NT2/D1 (cell line): ENCODE measurements around the gene AKT3.
"Not testable (repeated sequence)": the region's sequence is repeated elsewhere in the genome, so short reads cannot be mapped to it uniquely, and the experiment has no call there.

ENCODE experiments used
- DNase-seq: peaks from one replicate; pipeline ENCODE4 v3.0.0-alpha.2; 2011; ENCODE audit warnings: low read depth, low spot score
- H3K27me3 ChIP-seq: 2 replicates; pipeline ENCODE4 v1.6.0; 2011; ENCODE audit warnings: mild to moderate bottlenecking; ENCODE audit not compliant: insufficient read length, insufficient read depth
- H3K36me3 ChIP-seq: 2 replicates; pipeline ENCODE4 v1.6.1; 2011; ENCODE audit warnings: mild to moderate bottlenecking, low read length, mixed read lengths; ENCODE audit not compliant: insufficient read depth, insufficient read length
- H3K4me1 ChIP-seq: 2 replicates; pipeline ENCODE4 v1.5.1; 2011; ENCODE audit not compliant: insufficient read depth, insufficient read length
- H3K4me3 ChIP-seq: 2 replicates; pipeline ENCODE4 v1.5.1; 2011; ENCODE audit warnings: low read depth; ENCODE audit not compliant: insufficient read length
- H3K9ac ChIP-seq: 2 replicates; pipeline ENCODE4 v1.6.0; 2011; ENCODE audit warnings: low read depth; ENCODE audit not compliant: insufficient read length
- H3K9me3 ChIP-seq: 2 replicates; pipeline ENCODE4 v1.5.1; 2011; ENCODE audit warnings: mild to moderate bottlenecking, low read length; ENCODE audit not compliant: insufficient read depth
- SUZ12 ChIP-seq: IDR thresholded peaks from 2 replicates; pipeline ENCODE4 v1.6.1; 2011; ENCODE audit not compliant: insufficient read length, insufficient read depth; ENCODE audit errors: extremely low read depth
- YY1 ChIP-seq: IDR thresholded peaks from 2 replicates; pipeline ENCODE4 v1.6.1; 2011; ENCODE audit not compliant: insufficient read length, insufficient read depth
- ZNF274 ChIP-seq: IDR thresholded peaks from 2 replicates; pipeline ENCODE4 v1.6.1; 2011; ENCODE audit warnings: mild to moderate bottlenecking, low read depth, low read length

The AKT3 gene

GRCh38 chr1:243818978-243819377 lies 31.1 kb downstream of the AKT3 start:
- Histone ChIP-seq H3K27me3 (no peaks in the 10 kb centered on the region), H3K4me3 (no peak overlapping the region), H3K4me1 (no peaks in the 10 kb centered on the region), H3K9me3 (peaks cover 39% of the 10 kb centered on the region), H3K36me3 (peaks cover 11% of the 10 kb centered on the region), H3K9ac (no peak overlapping the region)
- DNase-seq = no peak
- TF ChIP-seq ZNF274 (no peak), YY1 (no peak), SUZ12 (no peak)

GRCh38 chr1:243814718-243815117 lies 35.3 kb downstream of the AKT3 start:
- Histone ChIP-seq H3K9me3 (peaks cover 16% of the 10 kb centered on the region), H3K4me3 (no peak overlapping the region), H3K36me3 (peaks cover 11% of the 10 kb centered on the region), H3K9ac (no peak overlapping the region), H3K4me1 (no peaks in the 10 kb centered on the region), H3K27me3 (no peaks in the 10 kb centered on the region)
- TF ChIP-seq YY1 (no peak), ZNF274 (no peak), SUZ12 (no peak)
- DNase-seq = no peak

GRCh38 chr1:243807346-243807745 lies 42.7 kb downstream of the AKT3 start:
- H3K36me3 ChIP-seq, DNase-seq, H3K27me3 ChIP-seq, H3K4me3 ChIP-seq, H3K9ac ChIP-seq, H3K4me1 ChIP-seq: not testable (repeated sequence)
- H3K9me3 ChIP-seq = peaks cover 13% of the 10 kb centered on the region; the same call in 1 of the 2 replicates

- DNase-seq = no peak
- Histone ChIP-seq H3K36me3 (no peaks in the 10 kb centered on the region), H3K9ac (no peak overlapping the region), H3K4me1 (no peaks in the 10 kb centered on the region), H3K9me3 (peaks cover 13% of the 10 kb centered on the region; the same call in 1 of the 2 replicates), H3K27me3 (no peaks in the 10 kb centered on the region), H3K4me3 (no peak overlapping the region)
- TF ChIP-seq YY1 (no peak), SUZ12 (no peak), ZNF274 (no peak)
Measured at GRCh38 chr1:243806310-243806709, 43.7 kb downstream of the AKT3 start.

GRCh38 chr1:243802736-243803135 lies 47.3 kb downstream of the AKT3 start:
- peaks cover 13% of the 10 kb centered on the region; the same call in 1 of the 2 replicates for H3K9me3 ChIP-seq
- H3K36me3 ChIP-seq = no peaks in the 10 kb centered on the region
- H3K27me3 ChIP-seq = no peaks in the 10 kb centered on the region
- no peaks in the 10 kb centered on the region for H3K4me1 ChIP-seq
- TF ChIP-seq YY1 (no peak), ZNF274 (no peak), SUZ12 (no peak)
- no peak for DNase-seq
- H3K9ac ChIP-seq = no peak overlapping the region
- H3K4me3 ChIP-seq = no peak overlapping the region

GRCh38 chr1:243801378-243801777 lies 48.7 kb downstream of the AKT3 start:
- Histone ChIP-seq H3K9me3 (peaks cover 2% of the 10 kb centered on the region; the same call in 1 of the 2 replicates), H3K9ac (no peak overlapping the region), H3K4me3 (no peak overlapping the region), H3K36me3 (no peaks in the 10 kb centered on the region), H3K27me3 (no peaks in the 10 kb centered on the region), H3K4me1 (no peaks in the 10 kb centered on the region)
- TF ChIP-seq ZNF274 = no peak
- DNase-seq = no peak

- Histone ChIP-seq H3K4me1 (no peaks in the 10 kb centered on the region), H3K4me3 (no peak overlapping the region), H3K9ac (no peak overlapping the region)
Measured at GRCh38 chr1:243799908-243800307, 50.1 kb downstream of the AKT3 start.

GRCh38 chr1:243798726-243799125 lies 51.3 kb downstream of the AKT3 start:
- Histone ChIP-seq H3K9me3 (no peaks in the 10 kb centered on the region), H3K36me3 (no peaks in the 10 kb centered on the region), H3K4me1 (no peaks in the 10 kb centered on the region), H3K9ac (no peak overlapping the region), H3K27me3 (no peaks in the 10 kb centered on the region), H3K4me3 (no peak overlapping the region)
- TF ChIP-seq ZNF274 = no peak
- no peak for TF ChIP-seq YY1
- no peak for TF ChIP-seq SUZ12
- DNase-seq = no peak

More at GRCh38 chr1:243799908-243800307, 50.1 kb downstream of the AKT3 start:
- no peaks in the 10 kb centered on the region for H3K36me3 ChIP-seq
- H3K27me3 ChIP-seq = no peaks in the 10 kb centered on the region
- no peaks in the 10 kb centered on the region for H3K9me3 ChIP-seq
- no peak for DNase-seq
- no peak for TF ChIP-seq SUZ12
- TF ChIP-seq ZNF274 = no peak
- no peak for TF ChIP-seq YY1
